K562 (cell line): ENCODE data around the gene PLTP. TPM values are rescaled to one million over a fixed set of nuclear protein-coding genes. Genes with fewer than 3 reads are reported as not detected.

ENCODE experiments used
- ATAC-seq: fragments of 200-7000 bp; cut with Tn5 transposase; 3 replicates; pipeline ENCODE4 v1.9.1; 2020; ENCODE audit warnings: moderate library complexity
- BruUV-seq: library from RNA; stranded (reverse); fragments of 400-500 nt; replicated peaks from 2 replicates; lab custom pipeline; 2021; lab: Mats Ljungman, UMichigan
- CTCF ChIA-PET: fragments of 300-600 bp; formaldehyde crosslinking; extraction: SDS; loops from one replicate; lab custom pipeline; 2021; ENCODE audit warnings: low intra/inter-chr PET ratio; lab: Yijun Ruan, JAX
- POLR2A ChIA-PET: fragments of 300-600, 350-650 bp; sonication (Branson Sonifier 250); formaldehyde crosslinking; extraction: SDS; loops from one replicate; lab custom pipeline; 2021; ENCODE audit warnings: antibody characterized with exemption, inconsistent platforms; lab: Yijun Ruan, JAX
- DNase-seq, 4 experiments: peaks; one replicate each; pipeline versions ENCODE4 v3.0.0 to v3.0.0-alpha.2; 2011 to 2018; ENCODE audit warnings: low spot score in 3 of 4, mixed read lengths in 3 of 4; ENCODE audit errors: extremely low read depth in 1 of 4
- FAIRE-seq: peaks from 2 replicates; lab custom pipeline; 2011; peaks lifted over from hg19 to GRCh38; lab: Jason Lieb, UNC
- H2AFZ ChIP-seq: 2 replicates; pipeline ENCODE4 v1.6.0; 2011; ENCODE audit warnings: low read depth, low read length, control low read depth, inconsistent platforms
- H3K27ac ChIP-seq: fragments of 200-600 bp; 3 replicates; pipeline ENCODE4 v1.8.0; 2011; ENCODE audit warnings: low read depth, mild to moderate bottlenecking, control low read depth, inconsistent platforms, low read length, moderate library complexity, mixed read lengths; ENCODE audit errors: extremely low read depth
- H3K27me3 ChIP-seq, 2 experiments: fragments of 300-600 bp in 1 of 2; 2 replicates in 1 of 2; 3 replicates in 1 of 2; pipeline versions ENCODE4 v1.6.0 to v1.8.0; 2011; ENCODE audit warnings: inconsistent platforms in 2 of 2, low read length in 2 of 2, mild to moderate bottlenecking in 1 of 2, mixed read lengths in 1 of 2, moderate library complexity in 1 of 2; ENCODE audit not compliant: control insufficient read depth in 2 of 2, insufficient read depth in 2 of 2
- H3K36me3 ChIP-seq: fragments of 300-600 bp; 3 replicates; pipeline ENCODE4 v1.8.0; 2011; ENCODE audit warnings: mild to moderate bottlenecking, low read length, inconsistent platforms; ENCODE audit not compliant: control insufficient read depth, insufficient read depth
- H3K4me1 ChIP-seq, 2 experiments: fragments of 200-600 bp in 1 of 2; replicated peaks in 1 of 2; 2 replicates in 1 of 2; 3 replicates in 1 of 2; pipeline versions ENCODE4 v1.5.1 to v1.8.0; 2011; ENCODE audit warnings: inconsistent platforms in 2 of 2, low read length in 2 of 2, mild to moderate bottlenecking in 1 of 2, mixed read lengths in 1 of 2, moderate library complexity in 1 of 2; ENCODE audit not compliant: control insufficient read depth in 2 of 2, insufficient read depth in 2 of 2
- H3K4me2 ChIP-seq: 2 replicates; pipeline ENCODE4 v1.6.1; 2011; ENCODE audit warnings: low read length, control low read depth, inconsistent platforms, mixed read lengths; ENCODE audit not compliant: insufficient read depth
- H3K4me3 ChIP-seq: fragments of 200-600 bp; sonication (generic), shearing (Covaris generic); 2 replicates; pipeline ENCODE4 v1.5.1; 2016; ENCODE audit warnings: control low read depth, inconsistent platforms
- H3K79me2 ChIP-seq: fragments of 200-600 bp; 3 replicates; pipeline ENCODE4 v1.8.0; 2011; ENCODE audit warnings: low read length, inconsistent platforms; ENCODE audit not compliant: control insufficient read depth, insufficient read depth
- H3K9ac ChIP-seq, 2 experiments: 2 replicates each; pipeline versions ENCODE4 v1.6.0 to v1.6.1; 2011; ENCODE audit warnings: low read depth in 2 of 2, low read length in 2 of 2, control low read depth in 1 of 2, inconsistent platforms in 1 of 2, mild to moderate bottlenecking in 1 of 2, mixed read lengths in 1 of 2; ENCODE audit not compliant: insufficient read depth in 1 of 2
- H3K9me1 ChIP-seq: one replicate; pipeline ENCODE4 v1.6.0; 2011; ENCODE audit warnings: inconsistent platforms, mild to moderate bottlenecking, low read length, moderate library complexity; ENCODE audit not compliant: control insufficient read depth, insufficient read depth
- H3K9me3 ChIP-seq: replicated peaks from 2 replicates; pipeline ENCODE4 v1.5.1; 2011; ENCODE audit warnings: low read depth, low read length, inconsistent platforms; ENCODE audit not compliant: control insufficient read depth, insufficient read depth
- H4K20me1 ChIP-seq: replicated peaks from 2 replicates; pipeline ENCODE4 v1.6.1; 2011; ENCODE audit warnings: low read length, inconsistent platforms, mixed read lengths; ENCODE audit not compliant: control insufficient read depth, insufficient read depth
- FOSL1 ChIP-seq: fragments of 200-800 bp; sonication (Bioruptor generic); conservative IDR thresholded peaks from 2 replicates; pipeline ENCODE4 v1.6.1; 2016; ENCODE audit warnings: missing genetic modification characterization, missing compliant biosample characterization
- NR0B1 ChIP-seq: fragments of 450-650 bp; IDR thresholded peaks from one replicate; pipeline ENCODE4 v1.6.1; 2018; ENCODE audit warnings: mild to moderate bottlenecking, moderate library complexity; ENCODE audit not compliant: partially characterized antibody
- RBBP5 ChIP-seq: fragments of 200-600 bp; sonication (generic); IDR thresholded peaks from 2 replicates; pipeline ENCODE4 v1.6.1; 2012; ENCODE audit warnings: borderline replicate concordance, mild to moderate bottlenecking, low read length, control low read depth, inconsistent platforms; ENCODE audit not compliant: insufficient read depth, poor library complexity, severe bottlenecking
- STAT6 ChIP-seq: sonication (generic); formaldehyde crosslinking; IDR thresholded peaks from 2 replicates; pipeline ENCODE4 v1.8.1; 2023; ENCODE audit warnings: mild to moderate bottlenecking, missing genetic modification reagents
- ZNF282 ChIP-seq: sonication (generic); formaldehyde crosslinking; IDR thresholded peaks from 2 replicates; pipeline ENCODE4 v1.8.1; 2023; ENCODE audit warnings: missing genetic modification reagents
- ZNF764 ChIP-seq: fragments of 250-450 bp; sonication (Bioruptor Pico); IDR thresholded peaks from 2 replicates; pipeline ENCODE4 v1.4.0; 2020; ENCODE audit warnings: low read depth, mild to moderate bottlenecking, moderate library complexity
- WGBS: fragments of 100-300 bp; shearing (Covaris generic); methylation state at CpG from one replicate; pipeline ENCODE4 v1.1.6; 2016; ENCODE audit warnings: low coverage, mixed read lengths; ENCODE audit not compliant: insufficient coverage; ENCODE audit errors: missing lambda C conversion rate; 5-methylcytosine and 5-hydroxymethylcytosine counted together
- in situ Hi-C: fragments of 300-500 bp; cut with MboI; formaldehyde crosslinking; loops from 4 replicates; pipeline ENCODE4 v1.15.0; 2018; ENCODE audit warnings: inconsistent platforms, mixed read lengths
- intact Hi-C: fragments of 100-400 bp; cut with micrococcal nuclease; formaldehyde crosslinking; loops from 2 replicates; pipeline ENCODE4 v1.14.2; 2022
- polyA plus RNA-seq, 8 experiments: library from polyadenylated mRNA; depleted of rRNA in 4 of 8; stranded (reverse) in 5 of 8; unstranded in 3 of 8; fragments of >200 nt; fragmentation: Nextera tagmentation in 2 of 8; fragmentation: Illumina TruSeq in 1 of 8; extraction: Ambion mirVana in 2 of 8; extraction: Trizol in 1 of 8; gene quantifications; 2 replicates each; pipeline versions ENCODE4 v1.2.1 to v1.2.3, GENCODE V29; 2011 to 2014; ENCODE audit warnings: inconsistent platforms in 1 of 8, missing spikeins in 1 of 8
- total RNA-seq, 7 experiments: library from RNA; depleted of rRNA in 6 of 7; stranded (reverse); fragments of >200 nt in 6 of 7; fragmentation: Illumina TruSeq in 2 of 7; extraction: Trizol in 2 of 7; gene quantifications; 2 replicates each; pipeline versions ENCODE4 v1.2.1 to v1.2.3, GENCODE V29; 2011 to 2021; ENCODE audit warnings: low replicate concordance in 1 of 7

Gene PLTP
- total and polyA plus RNA-seq, 9 of the 15 experiments (the other 6 are each of a cell fraction or from before 2014, with no cell fraction given), result 2.8 to 29.3 (median 17.6) TPM

- ChIA-PET CTCF (no interaction called here), POLR2A (interaction anchor here (1.0 to 1.3 kb wide), 2 partner anchors 9 to 16 kb away, joined by 4 to 6 read pairs; partner anchors contain the start of genes ACOT8, ZSWIM1 and ZSWIM3)
- WGBS, result 81% methylated on average over 4 of the region's 4 CpGs
- in situ Hi-C loops (no loop called here), intact Hi-C loops (no loop called here)
- Histone ChIP-seq H3K9me1 (no peaks in the 10 kb centered on the region), H4K20me1 (no peaks in the 10 kb centered on the region), H3K27ac (no peak overlapping the region), H3K4me3 (no peak overlapping the region), H3K9me3 (no peaks in the 10 kb centered on the region), H3K36me3 (no peaks in the 10 kb centered on the region; the same call in 1 of the 3 replicates), H3K9ac (no peak overlapping the region), H2AFZ (no peak overlapping the region), H3K4me1 (peaks cover 10 to 11% of the 10 kb centered on the region in 2 experiments; a peak in 4 of 5 replicates), H3K27me3 (no peaks in the 10 kb centered on the region), H3K79me2 (no peaks in the 10 kb centered on the region), H3K4me2 (no peak overlapping the region)
- TF ChIP-seq ZNF282, result no peak
- no peak for TF ChIP-seq FOSL1 (tag)
- TF ChIP-seq STAT6 (CRISPR knock-in tag), result no peak
- no peak for TF ChIP-seq RBBP5
- TF ChIP-seq ZNF764 (CRISPR knock-in tag), result no peak
- TF ChIP-seq NR0B1, result no peak
- BruUV-seq, result no TSS peak
- DNase-seq, result no peak
- ATAC-seq, result no peak
- FAIRE-seq, result no peak
Observed at GRCh38 chr20:45872626-45873025, 39.3 kb downstream of the PLTP start.
